Fibroblast of villous mesenchyme (primary cell): ENCODE data around the gene TASL. TPM values are rescaled to one million over a fixed set of nuclear protein-coding genes. Genes with fewer than 3 reads are reported as not detected.
"Not testable (repeated sequence)": the region's sequence is repeated elsewhere in the genome, so short reads cannot be mapped to it uniquely, and the experiment has no call there.

Source experiments
- DNase-seq: peaks from one replicate; pipeline ENCODE4 v3.0.0-alpha.2; 2010; ENCODE audit warnings: low read depth
- H3K4me3 ChIP-seq: 2 replicates; pipeline ENCODE4 v1.5.1; 2011; ENCODE audit warnings: low read depth, mild to moderate bottlenecking, low read length
- CTCF ChIP-seq: IDR thresholded peaks from 2 replicates; pipeline ENCODE4 v1.5.1; 2012; ENCODE audit warnings: low read depth, mild to moderate bottlenecking, low read length; ENCODE audit not compliant: insufficient read depth
- total RNA-seq: library from RNA; depleted of rRNA; stranded (reverse); fragments of >200 nt; gene quantifications from 2 replicates; pipeline ENCODE4 v1.2.3, GENCODE V29; 2012

TASL gene
- total RNA-seq, 1 donor: not detected

- no peak for TF ChIP-seq CTCF
- DNase-seq: no peak
- H3K4me3 ChIP-seq: no peak overlapping the region
Measured at GRCh38 chrX:30615229-30615628, 37.7 kb upstream of the TASL start.

GRCh38 chrX:30613721-30614120 is 36.2 kb upstream of the TASL start:
- no peak overlapping the region for H3K4me3 ChIP-seq
- TF ChIP-seq CTCF: no peak
- no peak for DNase-seq

- no peak for TF ChIP-seq CTCF
- H3K4me3 ChIP-seq: no peak overlapping the region
- DNase-seq: no peak
Measured at GRCh38 chrX:30612250-30612655, 34.7 kb upstream of the TASL start.

- no peak for TF ChIP-seq CTCF
- no peak for DNase-seq
- H3K4me3 ChIP-seq: no peak overlapping the region
Measured at GRCh38 chrX:30610026-30610425, 32.5 kb upstream of the TASL start.

GRCh38 chrX:30607155-30607554 is 29.6 kb upstream of the TASL start:
- no peak for DNase-seq

GRCh38 chrX:30600269-30601176 is 23.0 kb upstream of the TASL start:
- not testable (repeated sequence) for DNase-seq, H3K4me3 ChIP-seq

More at GRCh38 chrX:30607155-30607554, 29.6 kb upstream of the TASL start:
- TF ChIP-seq CTCF: no peak
- H3K4me3 ChIP-seq: no peak overlapping the region

- no peak for DNase-seq
- H3K4me3 ChIP-seq: no peak overlapping the region
- no peak for TF ChIP-seq CTCF
Measured at GRCh38 chrX:30597216-30598012, 19.8 kb upstream of the TASL start.
